Measurements from ENCODE around the gene ZNF524.

Gene ZNF524

DNA sequence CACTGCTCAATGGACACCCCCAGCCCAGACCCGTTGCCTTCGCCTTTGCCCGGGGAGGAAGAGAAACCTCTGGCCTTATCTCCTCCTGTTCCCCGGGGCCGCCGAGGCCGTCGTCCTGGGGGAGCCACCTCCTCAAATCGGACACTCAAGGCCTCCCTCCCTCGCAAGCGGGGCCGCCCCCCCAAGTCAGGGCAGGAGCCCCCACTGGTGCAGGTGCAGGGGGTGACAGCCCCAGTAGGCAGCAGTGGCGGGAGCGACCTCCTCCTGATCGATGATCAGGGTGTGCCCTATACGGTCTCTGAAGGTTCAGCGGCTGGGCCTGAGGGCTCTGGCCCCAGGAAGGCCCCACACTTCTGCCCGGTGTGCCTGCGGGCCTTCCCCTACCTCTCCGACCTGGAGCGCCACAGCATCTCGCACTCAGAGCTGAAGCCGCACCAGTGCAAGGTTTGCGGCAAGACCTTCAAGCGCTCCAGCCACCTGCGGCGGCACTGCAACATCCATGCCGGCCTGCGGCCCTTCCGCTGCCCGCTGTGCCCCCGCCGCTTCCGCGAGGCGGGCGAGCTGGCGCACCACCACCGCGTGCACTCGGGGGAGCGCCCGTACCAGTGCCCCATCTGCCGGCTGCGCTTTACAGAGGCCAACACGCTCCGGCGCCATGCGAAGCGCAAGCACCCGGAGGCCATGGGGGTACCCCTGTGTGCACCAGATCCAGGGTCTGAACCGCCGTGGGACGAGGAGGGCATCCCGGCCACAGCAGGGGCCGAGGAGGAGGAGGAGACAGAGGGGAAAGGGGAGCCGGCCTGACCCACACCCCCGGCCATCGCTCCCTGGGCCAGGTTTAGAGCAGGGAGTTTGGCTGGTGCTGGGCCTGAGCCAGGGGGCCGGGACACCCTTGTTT, 2.3 kb downstream of the ZNF524 start:
- no peak for DNase-seq (ENCODE audit: low spot score)

- DNase-seq (ENCODE audit: low spot score), result no peak
Measured at GRCh38 chr19:55603115-55603514, 3.0 kb downstream of the ZNF524 start.

DNA sequence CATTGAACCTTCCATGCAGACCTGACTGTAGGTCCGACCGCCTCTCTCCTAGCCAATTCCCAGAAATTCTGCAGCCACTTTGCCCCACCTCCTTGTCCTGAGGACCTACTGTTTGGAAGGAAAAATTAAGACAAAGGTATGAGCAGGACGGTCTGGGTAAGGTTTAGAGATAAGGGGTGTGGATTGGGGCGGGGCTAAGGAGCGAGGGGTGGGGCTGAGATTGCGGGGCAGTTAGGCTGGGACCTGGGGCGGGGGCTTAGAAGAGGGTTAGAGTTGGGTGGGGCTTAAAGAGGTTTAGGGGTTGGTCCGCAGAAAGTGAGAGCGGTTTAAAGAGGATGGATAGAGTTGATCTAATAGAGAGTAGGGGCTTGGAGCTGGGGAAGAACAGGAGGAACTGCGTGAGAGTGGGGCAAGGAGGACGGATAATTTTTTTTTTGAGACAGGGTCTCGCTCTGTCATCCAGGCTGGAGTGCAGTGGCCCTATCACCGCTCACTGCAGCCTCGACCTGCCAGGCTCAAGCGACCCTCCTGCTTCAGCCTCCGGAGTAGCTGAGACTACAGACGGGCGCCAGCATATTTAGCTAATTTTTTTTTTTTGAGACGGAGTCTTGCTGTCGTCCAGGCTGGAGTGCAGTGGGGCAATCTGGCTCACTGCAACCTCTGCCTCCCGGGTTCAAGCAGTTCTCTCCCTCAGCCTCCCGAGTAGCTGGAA, 3.6 kb downstream of the ZNF524 start:
- DNase-seq (ENCODE audit: low spot score), result no peak

- peak; percentile 99 for DNase-seq (ENCODE audit: low spot score)
Measured at GRCh38 chr19:55605207-55605636, 5.1 kb downstream of the ZNF524 start.

GRCh38 chr19:55605637-55606470, 5.8 kb downstream of the ZNF524 start, which contains the start of gene ZNF865:
Gene ZNF865, plus strand, starts transcription at chr19:55605647. Its CDS starts 7,972 bp downstream, at chr19:55613619.
- peak; percentile 68 for DNase-seq (ENCODE audit: low spot score)

- no peak for DNase-seq (ENCODE audit: low spot score)
Measured at GRCh38 chr19:55606471-55606787, 6.3 kb downstream of the ZNF524 start.

DNA sequence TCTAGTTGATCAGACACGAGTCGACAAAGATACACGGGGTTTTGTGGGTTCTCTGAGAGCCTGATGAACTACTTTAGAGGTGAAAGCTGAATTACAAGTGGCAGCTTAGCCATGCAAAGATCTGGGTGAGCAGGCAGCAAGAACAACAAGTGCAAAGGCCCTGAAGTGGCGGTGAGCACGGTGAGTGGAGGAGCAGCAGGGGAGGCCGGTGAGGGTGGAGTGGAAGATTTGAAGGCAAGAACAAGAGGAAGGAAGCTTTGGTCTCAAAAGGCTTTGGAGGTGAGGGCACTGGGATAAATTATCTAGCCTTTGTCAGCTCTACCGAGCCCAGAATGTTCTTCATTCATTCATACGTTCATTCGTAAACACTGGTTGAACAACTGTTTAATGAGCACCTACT, 6.7 kb downstream of the ZNF524 start:
- no peak for DNase-seq (ENCODE audit: low spot score)

DNA sequence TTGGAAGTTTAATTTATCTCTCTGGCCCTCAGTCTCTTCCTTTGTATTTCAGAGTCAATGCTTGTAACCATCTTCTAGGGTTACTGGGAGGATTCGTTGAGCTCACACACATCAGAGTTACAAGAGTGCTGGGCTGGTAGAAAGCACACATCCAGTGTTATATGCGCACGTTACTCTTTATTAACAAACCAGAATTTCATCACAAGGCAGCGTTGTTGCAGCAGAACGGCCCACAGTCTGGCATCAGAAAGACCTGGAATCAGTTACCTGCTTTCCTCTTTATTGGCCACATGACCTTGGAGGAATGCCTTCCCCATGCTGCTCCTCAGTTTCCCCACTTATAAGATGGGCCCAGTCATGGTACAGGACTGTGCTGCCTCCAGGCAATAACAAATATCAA, 9.2 kb downstream of the ZNF524 start:
- DNase-seq (ENCODE audit: low spot score), result no peak

DNA sequence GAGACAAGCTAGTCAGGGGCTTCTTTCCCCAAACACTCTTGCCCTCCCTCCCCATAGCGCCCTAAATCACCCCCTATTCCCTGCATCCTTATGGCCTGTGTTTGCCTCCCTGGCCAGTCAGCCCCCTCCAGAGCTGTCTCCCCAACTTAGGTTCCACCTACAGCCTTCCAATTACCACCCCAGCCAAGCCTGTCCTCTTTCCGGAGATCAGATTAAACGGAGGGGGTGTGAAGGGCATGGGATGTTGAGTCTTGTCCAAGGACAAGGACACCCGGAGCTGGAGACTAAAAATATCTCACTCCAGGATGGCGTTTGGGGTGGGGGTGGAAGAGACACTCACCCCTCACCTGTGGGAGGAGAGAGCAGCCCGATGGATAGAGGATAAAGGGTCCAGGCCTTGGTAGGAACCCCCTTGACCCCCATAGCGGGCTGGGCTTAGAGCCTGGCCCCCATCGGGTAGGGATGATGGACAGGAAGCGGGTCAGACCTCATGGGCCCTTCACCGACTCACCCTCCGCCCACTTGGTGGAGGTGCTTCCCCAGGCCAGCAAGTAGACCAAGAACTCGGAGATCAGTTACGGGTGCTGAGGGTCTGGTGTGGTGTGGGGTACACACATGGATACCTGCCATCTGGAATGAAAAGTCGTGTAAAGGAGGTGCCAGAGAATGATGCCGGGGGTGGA, 11.4 kb downstream of the ZNF524 start:
- DNase-seq (ENCODE audit: low spot score), result no peak

DNA sequence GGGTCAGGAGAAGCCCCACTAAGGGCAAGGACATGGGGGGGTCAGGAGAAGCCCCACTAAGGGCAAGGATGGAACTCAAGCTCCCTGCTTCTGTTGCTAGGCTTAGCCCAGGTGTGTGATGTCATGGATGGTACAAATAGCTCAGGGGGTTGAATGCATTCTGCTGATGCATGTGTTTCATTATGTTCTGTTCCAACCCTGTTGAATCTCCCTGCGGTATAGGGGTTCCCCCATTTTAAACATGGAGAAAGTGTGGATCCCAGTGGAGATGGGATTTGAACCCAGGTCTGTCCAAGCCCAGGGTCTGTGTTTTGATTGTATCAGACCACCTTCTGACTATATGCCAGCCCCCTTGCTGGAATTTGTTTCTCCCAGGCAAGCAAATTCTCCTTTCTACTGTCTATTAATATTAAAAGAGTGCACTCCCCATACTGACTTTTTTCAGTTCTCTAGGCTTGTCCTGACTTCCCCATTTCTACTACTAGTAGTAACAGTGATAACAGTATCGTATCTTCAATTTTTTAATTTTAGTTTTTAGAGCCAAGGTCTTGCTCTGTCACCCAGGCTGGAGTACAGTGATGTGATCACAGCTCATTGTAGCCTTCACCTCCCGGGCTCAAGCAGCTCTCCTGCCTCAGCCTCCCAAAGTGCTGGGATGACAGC, 12.0 kb downstream of the ZNF524 start:
- no peak for DNase-seq (ENCODE audit: low spot score)

- no peak for DNase-seq (ENCODE audit: low spot score)
Measured at GRCh38 chr19:55613396-55613795, 13.3 kb downstream of the ZNF524 start.

DNA sequence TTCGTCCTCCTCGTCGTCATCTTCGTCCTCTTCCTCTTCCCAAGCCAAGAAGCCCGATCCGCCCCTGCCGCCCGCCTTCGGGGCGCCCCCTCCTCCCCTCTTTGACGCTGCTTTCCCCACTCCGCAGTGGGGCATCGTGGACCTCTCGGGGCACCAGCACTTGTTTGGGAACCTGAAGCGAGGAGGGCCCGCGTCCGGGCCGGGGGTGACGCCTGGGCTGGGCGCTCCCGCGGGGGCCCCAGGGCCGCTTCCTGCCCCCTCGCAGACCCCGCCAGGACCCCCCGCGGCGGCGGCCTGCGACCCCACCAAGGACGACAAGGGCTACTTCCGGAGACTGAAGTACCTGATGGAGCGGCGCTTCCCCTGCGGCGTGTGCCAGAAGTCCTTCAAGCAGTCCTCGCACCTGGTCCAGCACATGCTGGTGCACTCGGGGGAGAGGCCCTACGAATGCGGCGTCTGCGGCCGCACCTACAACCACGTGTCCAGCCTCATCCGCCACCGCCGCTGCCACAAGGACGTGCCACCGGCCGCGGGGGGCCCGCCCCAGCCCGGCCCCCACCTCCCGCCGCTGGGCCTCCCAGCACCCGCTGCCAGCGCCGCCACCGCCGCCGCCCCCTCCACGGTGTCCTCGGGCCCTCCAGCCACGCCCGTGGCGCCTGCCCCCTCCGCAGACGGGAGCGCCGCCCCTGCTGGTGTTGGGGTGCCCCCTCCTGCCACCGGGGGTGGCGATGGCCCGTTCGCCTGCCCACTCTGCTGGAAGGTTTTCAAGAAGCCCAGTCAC, 14.0 kb downstream of the ZNF524 start:
- no peak for DNase-seq (ENCODE audit: low spot score)

DNA sequence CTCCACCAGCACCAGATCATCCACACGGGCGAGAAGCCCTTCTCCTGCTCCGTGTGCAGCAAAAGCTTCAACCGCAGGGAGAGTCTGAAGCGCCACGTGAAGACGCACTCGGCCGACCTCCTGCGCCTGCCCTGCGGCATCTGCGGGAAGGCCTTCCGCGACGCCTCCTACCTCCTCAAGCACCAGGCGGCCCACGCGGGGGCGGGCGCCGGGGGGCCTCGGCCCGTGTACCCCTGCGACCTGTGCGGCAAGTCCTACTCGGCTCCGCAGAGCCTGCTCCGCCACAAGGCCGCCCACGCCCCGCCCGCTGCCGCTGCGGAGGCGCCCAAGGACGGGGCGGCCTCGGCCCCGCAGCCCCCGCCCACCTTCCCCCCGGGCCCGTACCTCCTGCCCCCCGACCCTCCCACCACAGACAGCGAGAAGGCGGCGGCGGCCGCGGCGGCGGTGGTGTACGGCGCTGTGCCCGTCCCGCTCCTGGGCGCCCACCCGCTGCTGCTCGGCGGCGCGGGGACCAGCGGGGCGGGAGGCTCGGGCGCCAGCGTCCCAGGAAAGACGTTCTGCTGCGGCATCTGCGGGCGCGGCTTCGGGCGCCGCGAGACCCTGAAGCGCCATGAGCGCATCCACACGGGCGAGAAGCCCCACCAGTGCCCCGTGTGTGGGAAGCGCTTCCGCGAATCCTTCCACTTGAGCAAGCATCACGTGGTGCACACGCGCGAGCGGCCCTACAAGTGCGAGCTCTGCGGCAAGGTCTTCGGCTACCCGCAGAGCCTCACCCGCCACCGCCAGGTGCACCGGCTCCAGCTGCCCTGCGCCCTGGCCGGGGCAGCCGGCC, 14.8 kb downstream of the ZNF524 start:
- no peak for DNase-seq (ENCODE audit: low spot score)

DNA sequence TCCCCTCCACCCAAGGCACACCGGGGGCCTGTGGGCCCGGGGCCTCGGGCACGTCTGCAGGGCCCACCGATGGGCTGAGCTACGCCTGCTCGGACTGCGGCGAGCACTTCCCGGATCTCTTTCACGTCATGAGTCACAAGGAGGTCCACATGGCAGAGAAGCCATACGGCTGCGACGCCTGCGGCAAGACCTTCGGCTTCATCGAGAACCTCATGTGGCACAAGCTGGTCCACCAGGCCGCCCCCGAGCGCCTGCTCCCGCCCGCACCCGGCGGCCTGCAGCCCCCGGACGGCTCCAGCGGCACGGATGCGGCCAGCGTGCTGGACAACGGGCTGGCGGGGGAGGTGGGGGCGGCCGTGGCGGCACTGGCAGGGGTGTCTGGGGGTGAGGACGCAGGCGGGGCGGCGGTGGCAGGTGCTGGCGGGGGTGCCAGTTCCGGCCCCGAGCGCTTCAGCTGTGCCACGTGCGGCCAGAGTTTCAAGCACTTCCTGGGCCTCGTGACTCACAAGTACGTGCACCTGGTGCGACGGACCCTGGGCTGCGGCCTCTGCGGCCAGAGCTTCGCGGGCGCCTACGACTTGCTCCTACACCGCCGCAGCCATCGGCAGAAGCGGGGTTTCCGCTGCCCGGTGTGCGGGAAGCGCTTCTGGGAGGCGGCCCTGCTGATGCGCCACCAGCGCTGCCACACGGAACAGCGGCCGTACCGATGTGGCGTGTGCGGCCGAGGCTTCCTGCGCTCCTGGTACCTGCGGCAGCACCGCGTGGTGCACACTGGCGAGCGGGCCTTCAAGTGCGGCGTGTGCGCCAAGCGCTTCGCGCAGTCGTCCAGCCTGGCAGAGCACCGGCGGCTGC, 15.7 kb downstream of the ZNF524 start:
- DNase-seq (ENCODE audit: low spot score), result no peak

DNA sequence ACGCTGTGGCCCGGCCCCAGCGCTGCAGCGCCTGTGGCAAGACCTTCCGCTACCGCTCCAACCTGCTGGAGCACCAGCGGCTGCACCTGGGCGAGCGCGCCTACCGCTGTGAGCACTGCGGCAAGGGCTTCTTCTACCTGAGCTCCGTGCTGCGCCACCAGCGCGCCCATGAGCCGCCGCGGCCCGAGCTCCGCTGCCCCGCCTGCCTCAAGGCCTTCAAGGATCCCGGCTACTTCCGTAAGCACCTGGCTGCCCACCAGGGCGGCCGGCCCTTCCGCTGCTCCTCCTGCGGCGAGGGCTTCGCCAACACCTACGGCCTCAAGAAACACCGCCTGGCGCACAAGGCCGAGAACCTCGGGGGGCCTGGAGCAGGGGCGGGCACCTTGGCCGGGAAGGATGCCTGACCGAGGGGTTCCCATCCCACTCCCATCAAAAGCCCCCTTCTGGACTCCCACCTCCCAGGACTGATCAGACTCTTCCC, 16.3 kb downstream of the ZNF524 start:
- DNase-seq (ENCODE audit: low spot score), result no peak

DNA sequence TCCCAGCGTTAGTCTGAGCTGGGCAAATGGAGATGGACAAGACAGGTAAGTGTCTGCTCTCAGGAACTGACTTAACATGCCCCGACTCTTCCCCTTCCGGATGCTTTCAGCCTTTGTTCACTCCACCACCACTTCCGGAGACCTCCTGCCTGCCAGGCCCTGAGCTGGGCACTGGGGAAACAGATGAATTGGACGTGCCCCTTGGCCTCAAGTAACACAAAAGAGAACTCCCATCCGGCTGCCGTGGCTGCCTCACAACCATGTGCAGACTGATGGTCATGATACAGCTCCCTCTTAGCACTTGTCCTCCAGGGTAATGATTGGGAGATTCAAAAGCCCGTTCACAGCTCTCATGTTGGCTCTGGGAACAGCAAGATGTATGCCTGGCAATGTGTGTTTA, 17.3 kb downstream of the ZNF524 start:
- DNase-seq (ENCODE audit: low spot score), result no peak

GRCh38 chr19:55618426-55618825, 18.3 kb downstream of the ZNF524 start:
- DNase-seq (ENCODE audit: low spot score), result no peak

DNA sequence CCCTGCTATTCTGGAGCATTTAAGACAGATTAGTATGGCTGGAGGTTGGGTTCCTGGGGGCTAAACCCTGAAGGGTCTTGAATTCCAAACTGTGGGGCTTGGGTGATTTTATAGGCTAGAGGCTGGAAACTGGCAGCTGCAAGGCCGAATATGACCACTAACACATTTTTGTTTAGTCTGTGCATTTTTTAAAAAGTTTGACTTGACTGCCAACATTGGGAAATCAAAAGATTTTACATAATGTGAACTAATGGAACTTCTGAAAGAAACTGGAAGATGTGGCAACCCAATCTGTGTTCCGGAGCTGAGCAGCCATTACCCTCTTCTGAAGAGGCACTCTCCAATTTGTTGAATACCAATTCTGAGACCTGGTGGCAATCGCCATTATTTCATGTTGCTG, 19.2 kb downstream of the ZNF524 start:
- no peak for DNase-seq (ENCODE audit: low spot score)

Data from CD4-positive, alpha-beta T cell treated with Interleukin-6 at 100 ng/mL for 8 hours (primary cell).